HCT116 (cell line): ENCODE data around the gene UBTD1. TPM values are rescaled to one million over a fixed set of nuclear protein-coding genes. Genes with fewer than 3 reads are reported as not detected.

Experiments used
- ATAC-seq: fragments of 200-7000 bp; cut with Tn5 transposase; 2 replicates; pipeline ENCODE4 v1.9.1; 2020; ENCODE audit warnings: mild to moderate bottlenecking, moderate library complexity
- BruUV-seq: library from RNA; stranded (reverse); fragments of 400-500 nt; replicated peaks from 2 replicates; lab custom pipeline; 2021; lab: Mats Ljungman, UMichigan
- CTCF ChIA-PET: fragments of 300-600 bp; sonication (Branson Sonifier 250); formaldehyde crosslinking; loops from one replicate; lab custom pipeline; 2021; ENCODE audit warnings: antibody characterized with exemption; lab: Charles Lee
- POLR2A ChIA-PET: fragments of 300-600, 350-600 bp; sonication (Branson Sonifier 250); formaldehyde crosslinking; loops from one replicate; lab custom pipeline; 2021; ENCODE audit warnings: antibody characterized with exemption; lab: Charles Lee
- RAD21 ChIA-PET, 2 experiments: fragments of 300-600 bp; sonication (Branson Sonifier 250); formaldehyde crosslinking; loops; one replicate each; lab custom pipeline; 2023; ENCODE audit warnings: low total read pairs in 2 of 2; ENCODE audit not compliant: uncharacterized antibody in 2 of 2, unreplicated experiment in 2 of 2, low non-redundant PET in 1 of 2; lab: Charles Lee
- DNase-seq: peaks from one replicate; pipeline ENCODE4 v3.0.0-alpha.2; 2010; ENCODE audit warnings: low read depth, low spot score
- H2AFZ ChIP-seq: fragments of 200-600 bp; shearing (Covaris generic), sonication (generic); 2 replicates; pipeline ENCODE4 v1.6.1; 2017; ENCODE audit warnings: low read depth, mixed run types, mixed read lengths, antibody characterized with exemption, low read length; ENCODE audit not compliant: poor library complexity, severe bottlenecking
- H3K27ac ChIP-seq: 2 replicates; pipeline ENCODE4 v1.5.1; 2012; ENCODE audit warnings: low read depth, low read length
- H3K27me3 ChIP-seq: fragments of 200-600 bp; sonication (generic); 2 replicates; pipeline ENCODE4 v1.6.1; 2016; ENCODE audit warnings: mixed run types, low read length, mixed read lengths; ENCODE audit not compliant: insufficient read depth
- H3K36me3 ChIP-seq, 2 experiments: fragments of 200-500 bp in 1 of 2; fragments of 200-600 bp in 1 of 2; sonication (Bioruptor generic) in 1 of 2; sonication (generic) in 1 of 2; 2 replicates each; pipeline versions ENCODE4 v1.5.1 to v1.6.1; 2014 to 2016; ENCODE audit warnings: low read length in 2 of 2, inconsistent platforms in 1 of 2, mixed read lengths in 1 of 2, mixed run types in 1 of 2; ENCODE audit not compliant: insufficient read depth in 2 of 2, control insufficient read depth in 1 of 2
- H3K4me1 ChIP-seq, 2 experiments: fragments of 200-600 bp in 1 of 2; sonication (generic) in 1 of 2; 2 replicates each; pipeline versions ENCODE4 v1.5.1 to v1.6.1; 2012 to 2017; ENCODE audit warnings: low read length in 2 of 2, inconsistent platforms in 1 of 2, mild to moderate bottlenecking in 1 of 2, mixed read lengths in 1 of 2, mixed run types in 1 of 2, moderate library complexity in 1 of 2; ENCODE audit not compliant: insufficient read depth in 2 of 2, control insufficient read depth in 1 of 2
- H3K4me2 ChIP-seq: fragments of 200-600 bp; sonication (generic); 2 replicates; pipeline ENCODE4 v1.6.1; 2017; ENCODE audit warnings: mixed run types, low read length, mixed read lengths
- H3K4me3 ChIP-seq, 2 experiments: fragments of 200-600 bp in 1 of 2; sonication (generic) in 1 of 2; replicated peaks in 1 of 2; 2 replicates each; pipeline ENCODE4 v1.5.1; 2011 to 2016; ENCODE audit warnings: low read length in 2 of 2, control low read depth in 1 of 2, low read depth in 1 of 2, mild to moderate bottlenecking in 1 of 2, mixed read lengths in 1 of 2, mixed run types in 1 of 2
- H3K79me2 ChIP-seq: fragments of 200-600 bp; sonication (generic); 2 replicates; pipeline ENCODE4 v1.6.1; 2017; ENCODE audit warnings: mild to moderate bottlenecking, mixed run types, low read length, moderate library complexity, mixed read lengths; ENCODE audit not compliant: insufficient read depth
- H3K9ac ChIP-seq: fragments of 200-600 bp; sonication (generic); 2 replicates; pipeline ENCODE4 v1.6.1; 2016; ENCODE audit warnings: low read length, mixed read lengths
- H3K9me2 ChIP-seq: fragments of 200-600 bp; sonication (generic), shearing (Covaris generic); 2 replicates; pipeline ENCODE4 v1.6.1; 2017; ENCODE audit warnings: mixed run types, mild to moderate bottlenecking, moderate library complexity; ENCODE audit not compliant: insufficient read depth
- H3K9me3 ChIP-seq, 2 experiments: fragments of 200-500 bp in 1 of 2; fragments of 200-600 bp in 1 of 2; sonication (Bioruptor generic) in 1 of 2; sonication (generic) in 1 of 2; 2 replicates each; pipeline ENCODE4 v1.6.1; 2014 to 2017; ENCODE audit warnings: low read length in 2 of 2, mixed read lengths in 2 of 2, inconsistent platforms in 1 of 2, low read depth in 1 of 2, mild to moderate bottlenecking in 1 of 2, mixed run types in 1 of 2, moderate library complexity in 1 of 2; ENCODE audit not compliant: control insufficient read depth in 1 of 2, insufficient read depth in 1 of 2
- H4K20me1 ChIP-seq: fragments of 200-600 bp; sonication (generic), shearing (Covaris generic); 2 replicates; pipeline ENCODE4 v1.6.1; 2017; ENCODE audit warnings: mixed run types, mild to moderate bottlenecking, moderate library complexity; ENCODE audit not compliant: insufficient read depth
- CBX3 ChIP-seq: IDR thresholded peaks from 2 replicates; pipeline ENCODE4 v1.6.1; 2012; ENCODE audit warnings: low read depth
- CEBPB ChIP-seq: IDR thresholded peaks from 2 replicates; pipeline ENCODE4 v1.6.1; 2012; ENCODE audit warnings: low read depth
- EZH2 ChIP-seq: fragments of 200-600 bp; sonication (generic); IDR thresholded peaks from 2 replicates; pipeline ENCODE4 v1.6.1; 2017; ENCODE audit warnings: antibody characterized with exemption, mixed run types
- JUND ChIP-seq: IDR thresholded peaks from 2 replicates; pipeline ENCODE4 v1.6.1; 2012
- POLR2A ChIP-seq: IDR thresholded peaks from 2 replicates; pipeline ENCODE4 v1.7.0; 2011; ENCODE audit warnings: borderline replicate concordance; ENCODE audit not compliant: insufficient read depth, insufficient read length; ENCODE audit errors: extremely low read depth
- RAD21 ChIP-seq: IDR thresholded peaks from 2 replicates; pipeline ENCODE4 v1.6.1; 2012; ENCODE audit warnings: low read depth, mild to moderate bottlenecking
- SP1 ChIP-seq: IDR thresholded peaks from 2 replicates; pipeline ENCODE4 v1.6.1; 2012; ENCODE audit warnings: low read depth
- YY1 ChIP-seq: IDR thresholded peaks from 2 replicates; pipeline ENCODE4 v1.6.1; 2011; ENCODE audit warnings: low read length, low read depth, moderate library complexity, mild to moderate bottlenecking; ENCODE audit not compliant: insufficient replicate concordance; ENCODE audit errors: extremely low read depth
- ZNF274 ChIP-seq: fragments of 200-500 bp; sonication (Bioruptor generic); IDR thresholded peaks from 2 replicates; pipeline ENCODE4 v1.6.1; 2014; ENCODE audit warnings: mild to moderate bottlenecking, low read depth, low read length, inconsistent platforms
- intact Hi-C: fragments of 100-400 bp; cut with micrococcal nuclease; formaldehyde crosslinking; loops from 2 replicates; pipeline ENCODE4 v1.10.0; 2022
- total RNA-seq: library from RNA; stranded (reverse); gene quantifications from one replicate; pipeline ENCODE4 v1.2.1, GENCODE V29; 2021; ENCODE audit not compliant: unreplicated experiment
- TF ChIP-seq, protein P1 (sequence below): IDR thresholded peaks from 2 replicates; pipeline ENCODE4 v1.6.1; 2012; ENCODE audit warnings: low read depth
- TF ChIP-seq, protein P2 (sequence below): IDR thresholded peaks from 2 replicates; pipeline ENCODE4 v1.6.1; 2012
- TF ChIP-seq, protein P3 (sequence below): IDR thresholded peaks from 2 replicates; pipeline ENCODE4 v1.6.1; 2012
- TF ChIP-seq, protein P4 (sequence below): IDR thresholded peaks from 2 replicates; pipeline ENCODE4 v1.6.1; 2011; ENCODE audit warnings: mild to moderate bottlenecking, low read length, moderate library complexity; ENCODE audit not compliant: insufficient replicate concordance; ENCODE audit errors: extremely low read depth
- TF ChIP-seq, protein P5 (sequence below), 3 experiments: fragments of 200-600 bp in 1 of 3; sonication (generic) in 1 of 3; IDR thresholded peaks in 2 of 3; conservative IDR thresholded peaks in 1 of 3; 2 replicates each; pipeline ENCODE4 v1.5.1; 2012 to 2017; ENCODE audit warnings: low read depth in 2 of 3, low read length in 2 of 3, antibody characterized with exemption in 1 of 3, borderline replicate concordance in 1 of 3, control low read depth in 1 of 3, mild to moderate bottlenecking in 1 of 3, mixed read lengths in 1 of 3, mixed run types in 1 of 3, moderate library complexity in 1 of 3; ENCODE audit not compliant: insufficient read depth in 1 of 3

Gene UBTD1
- total RNA-seq, 1 experiment from 2014 or later: 12.8 TPM

DNA sequence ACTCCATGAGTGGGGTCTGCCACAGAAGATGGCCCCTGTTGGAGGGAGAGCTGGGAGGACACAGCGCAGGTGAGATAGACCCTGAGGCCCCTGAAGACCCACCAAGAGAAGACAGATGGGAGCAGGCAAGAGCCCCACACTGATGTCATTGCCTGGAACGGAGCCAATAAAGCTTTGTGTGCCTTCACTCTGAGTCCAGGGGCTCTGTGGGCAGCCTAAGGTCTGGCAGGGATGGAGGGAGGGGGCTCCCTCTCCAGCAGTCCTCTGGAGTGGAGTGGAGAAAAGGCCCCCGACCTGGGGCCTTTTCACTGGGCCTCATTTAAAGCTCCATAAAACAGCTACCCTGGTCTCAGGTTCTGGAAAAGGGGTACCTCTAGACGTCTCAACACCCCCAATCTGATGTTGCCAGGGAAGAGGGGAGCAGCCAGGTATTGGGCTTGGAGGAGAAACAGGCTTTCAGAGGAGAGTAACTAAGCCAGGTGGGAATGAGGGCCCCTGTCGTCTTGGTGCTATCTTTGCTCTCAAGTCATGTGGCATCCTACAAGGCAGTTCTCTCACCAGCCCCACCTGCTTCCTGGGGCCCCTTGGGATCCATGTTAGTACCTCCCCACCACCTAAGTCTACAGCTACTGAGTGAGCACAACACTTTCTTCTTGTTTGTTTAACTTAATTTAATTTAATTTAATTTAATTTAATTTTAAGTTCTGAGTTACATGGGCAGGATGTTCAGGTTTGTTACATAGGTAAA, 92.2 kb downstream of the UBTD1 start:
- peaks cover 4 to 11% of the 10 kb centered on the region in 2 experiments for H3K4me1 ChIP-seq
- ChIA-PET POLR2A (no interaction called here), RAD21 (no interaction called here), CTCF (interaction anchor here (1.7 kb wide), 1 partner anchor 19 kb away, joined by 5 read pairs; the partner anchor contains the start of gene ANKRD2)
- no peaks in the 10 kb centered on the region for H3K9me3 ChIP-seq
- no peaks in the 10 kb centered on the region for H3K9me2 ChIP-seq
- intact Hi-C loops: no loop called here
- DNase-seq (no peak), ATAC-seq (no peak)
- H3K27ac ChIP-seq: no peak overlapping the region
- H4K20me1 ChIP-seq: no peaks in the 10 kb centered on the region
- H3K4me2 ChIP-seq: no peak overlapping the region
- no peaks in the 10 kb centered on the region for H3K27me3 ChIP-seq
- H3K4me3 ChIP-seq: no peak overlapping the region
- TF ChIP-seq ZNF274 (no peak), JUND (no peak), CEBPB (no peak), RAD21 (no peak), EZH2 (no peak), SP1 (no peak), POLR2A (no peak), YY1 (no peak), CBX3 (no peak)
- TF ChIP-seq, protein P1, sequence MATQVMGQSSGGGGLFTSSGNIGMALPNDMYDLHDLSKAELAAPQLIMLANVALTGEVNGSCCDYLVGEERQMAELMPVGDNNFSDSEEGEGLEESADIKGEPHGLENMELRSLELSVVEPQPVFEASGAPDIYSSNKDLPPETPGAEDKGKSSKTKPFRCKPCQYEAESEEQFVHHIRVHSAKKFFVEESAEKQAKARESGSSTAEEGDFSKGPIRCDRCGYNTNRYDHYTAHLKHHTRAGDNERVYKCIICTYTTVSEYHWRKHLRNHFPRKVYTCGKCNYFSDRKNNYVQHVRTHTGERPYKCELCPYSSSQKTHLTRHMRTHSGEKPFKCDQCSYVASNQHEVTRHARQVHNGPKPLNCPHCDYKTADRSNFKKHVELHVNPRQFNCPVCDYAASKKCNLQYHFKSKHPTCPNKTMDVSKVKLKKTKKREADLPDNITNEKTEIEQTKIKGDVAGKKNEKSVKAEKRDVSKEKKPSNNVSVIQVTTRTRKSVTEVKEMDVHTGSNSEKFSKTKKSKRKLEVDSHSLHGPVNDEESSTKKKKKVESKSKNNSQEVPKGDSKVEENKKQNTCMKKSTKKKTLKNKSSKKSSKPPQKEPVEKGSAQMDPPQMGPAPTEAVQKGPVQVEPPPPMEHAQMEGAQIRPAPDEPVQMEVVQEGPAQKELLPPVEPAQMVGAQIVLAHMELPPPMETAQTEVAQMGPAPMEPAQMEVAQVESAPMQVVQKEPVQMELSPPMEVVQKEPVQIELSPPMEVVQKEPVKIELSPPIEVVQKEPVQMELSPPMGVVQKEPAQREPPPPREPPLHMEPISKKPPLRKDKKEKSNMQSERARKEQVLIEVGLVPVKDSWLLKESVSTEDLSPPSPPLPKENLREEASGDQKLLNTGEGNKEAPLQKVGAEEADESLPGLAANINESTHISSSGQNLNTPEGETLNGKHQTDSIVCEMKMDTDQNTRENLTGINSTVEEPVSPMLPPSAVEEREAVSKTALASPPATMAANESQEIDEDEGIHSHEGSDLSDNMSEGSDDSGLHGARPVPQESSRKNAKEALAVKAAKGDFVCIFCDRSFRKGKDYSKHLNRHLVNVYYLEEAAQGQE: no peak
- TF ChIP-seq, protein P2, sequence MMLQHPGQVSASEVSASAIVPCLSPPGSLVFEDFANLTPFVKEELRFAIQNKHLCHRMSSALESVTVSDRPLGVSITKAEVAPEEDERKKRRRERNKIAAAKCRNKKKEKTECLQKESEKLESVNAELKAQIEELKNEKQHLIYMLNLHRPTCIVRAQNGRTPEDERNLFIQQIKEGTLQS: no peak
- TF ChIP-seq, protein P3, sequence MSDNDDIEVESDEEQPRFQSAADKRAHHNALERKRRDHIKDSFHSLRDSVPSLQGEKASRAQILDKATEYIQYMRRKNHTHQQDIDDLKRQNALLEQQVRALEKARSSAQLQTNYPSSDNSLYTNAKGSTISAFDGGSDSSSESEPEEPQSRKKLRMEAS: no peak
- TF ChIP-seq, protein P4, sequence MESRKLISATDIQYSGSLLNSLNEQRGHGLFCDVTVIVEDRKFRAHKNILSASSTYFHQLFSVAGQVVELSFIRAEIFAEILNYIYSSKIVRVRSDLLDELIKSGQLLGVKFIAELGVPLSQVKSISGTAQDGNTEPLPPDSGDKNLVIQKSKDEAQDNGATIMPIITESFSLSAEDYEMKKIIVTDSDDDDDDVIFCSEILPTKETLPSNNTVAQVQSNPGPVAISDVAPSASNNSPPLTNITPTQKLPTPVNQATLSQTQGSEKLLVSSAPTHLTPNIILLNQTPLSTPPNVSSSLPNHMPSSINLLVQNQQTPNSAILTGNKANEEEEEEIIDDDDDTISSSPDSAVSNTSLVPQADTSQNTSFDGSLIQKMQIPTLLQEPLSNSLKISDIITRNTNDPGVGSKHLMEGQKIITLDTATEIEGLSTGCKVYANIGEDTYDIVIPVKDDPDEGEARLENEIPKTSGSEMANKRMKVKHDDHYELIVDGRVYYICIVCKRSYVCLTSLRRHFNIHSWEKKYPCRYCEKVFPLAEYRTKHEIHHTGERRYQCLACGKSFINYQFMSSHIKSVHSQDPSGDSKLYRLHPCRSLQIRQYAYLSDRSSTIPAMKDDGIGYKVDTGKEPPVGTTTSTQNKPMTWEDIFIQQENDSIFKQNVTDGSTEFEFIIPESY: no peak
- TF ChIP-seq, protein P5, sequence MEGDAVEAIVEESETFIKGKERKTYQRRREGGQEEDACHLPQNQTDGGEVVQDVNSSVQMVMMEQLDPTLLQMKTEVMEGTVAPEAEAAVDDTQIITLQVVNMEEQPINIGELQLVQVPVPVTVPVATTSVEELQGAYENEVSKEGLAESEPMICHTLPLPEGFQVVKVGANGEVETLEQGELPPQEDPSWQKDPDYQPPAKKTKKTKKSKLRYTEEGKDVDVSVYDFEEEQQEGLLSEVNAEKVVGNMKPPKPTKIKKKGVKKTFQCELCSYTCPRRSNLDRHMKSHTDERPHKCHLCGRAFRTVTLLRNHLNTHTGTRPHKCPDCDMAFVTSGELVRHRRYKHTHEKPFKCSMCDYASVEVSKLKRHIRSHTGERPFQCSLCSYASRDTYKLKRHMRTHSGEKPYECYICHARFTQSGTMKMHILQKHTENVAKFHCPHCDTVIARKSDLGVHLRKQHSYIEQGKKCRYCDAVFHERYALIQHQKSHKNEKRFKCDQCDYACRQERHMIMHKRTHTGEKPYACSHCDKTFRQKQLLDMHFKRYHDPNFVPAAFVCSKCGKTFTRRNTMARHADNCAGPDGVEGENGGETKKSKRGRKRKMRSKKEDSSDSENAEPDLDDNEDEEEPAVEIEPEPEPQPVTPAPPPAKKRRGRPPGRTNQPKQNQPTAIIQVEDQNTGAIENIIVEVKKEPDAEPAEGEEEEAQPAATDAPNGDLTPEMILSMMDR (IDR thresholded peaks at IDR 0.05 in 2 of 3, conservative IDR thresholded peaks at IDR 0.05 in 1 of 3; ENCODE audit: borderline replicate concordance in 1 of 3, insufficient read depth in 1 of 3, low read depth in 2 of 3, low read length in 2 of 3): no peak
- TF ChIP-seq, all 23 proteins: peak for 0
- Histone ChIP-seq H2AFZ (no peak overlapping the region), H3K79me2 (no peaks in the 10 kb centered on the region), H3K9ac (no peak overlapping the region), H3K36me3 (no peaks in the 10 kb centered on the region)
- BruUV-seq: no TSS peak
